ENCODE results near the gene RNF212.

RNF212 gene

DNA sequence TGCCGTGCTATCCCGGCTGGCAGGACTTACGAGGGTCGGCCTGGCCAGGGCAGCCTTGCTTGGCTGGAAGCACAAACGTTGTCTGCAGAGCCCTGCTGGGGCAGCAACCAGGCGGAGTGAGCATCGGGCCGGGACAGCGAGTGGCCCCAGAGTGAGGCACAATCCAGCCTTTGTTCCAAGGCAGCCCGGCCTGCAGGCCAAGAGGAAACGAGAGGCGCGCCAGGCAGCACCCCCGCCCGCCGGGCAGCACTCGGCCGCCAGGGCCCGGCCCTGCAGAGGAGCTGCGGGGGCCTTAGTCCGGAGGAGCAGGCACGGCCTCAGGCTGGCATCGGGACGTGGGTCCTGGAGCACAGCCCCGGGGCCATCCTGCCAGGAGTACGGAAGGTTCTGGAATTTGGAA, 77.9 kb downstream of the RNF212 start:
- TF ChIP-seq SPI1 (IDR thresholded peaks at IDR 0.05; ENCODE audit: borderline replicate concordance, low read depth), result no peak
- TF ChIP-seq, protein P1, sequence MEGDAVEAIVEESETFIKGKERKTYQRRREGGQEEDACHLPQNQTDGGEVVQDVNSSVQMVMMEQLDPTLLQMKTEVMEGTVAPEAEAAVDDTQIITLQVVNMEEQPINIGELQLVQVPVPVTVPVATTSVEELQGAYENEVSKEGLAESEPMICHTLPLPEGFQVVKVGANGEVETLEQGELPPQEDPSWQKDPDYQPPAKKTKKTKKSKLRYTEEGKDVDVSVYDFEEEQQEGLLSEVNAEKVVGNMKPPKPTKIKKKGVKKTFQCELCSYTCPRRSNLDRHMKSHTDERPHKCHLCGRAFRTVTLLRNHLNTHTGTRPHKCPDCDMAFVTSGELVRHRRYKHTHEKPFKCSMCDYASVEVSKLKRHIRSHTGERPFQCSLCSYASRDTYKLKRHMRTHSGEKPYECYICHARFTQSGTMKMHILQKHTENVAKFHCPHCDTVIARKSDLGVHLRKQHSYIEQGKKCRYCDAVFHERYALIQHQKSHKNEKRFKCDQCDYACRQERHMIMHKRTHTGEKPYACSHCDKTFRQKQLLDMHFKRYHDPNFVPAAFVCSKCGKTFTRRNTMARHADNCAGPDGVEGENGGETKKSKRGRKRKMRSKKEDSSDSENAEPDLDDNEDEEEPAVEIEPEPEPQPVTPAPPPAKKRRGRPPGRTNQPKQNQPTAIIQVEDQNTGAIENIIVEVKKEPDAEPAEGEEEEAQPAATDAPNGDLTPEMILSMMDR (IDR thresholded peaks at IDR 0.05; ENCODE audit: insufficient read depth, low read length), result no peak
- no peak for TF ChIP-seq POLR2AphosphoS5 (IDR thresholded peaks at IDR 0.05; ENCODE audit: low read depth)
- TF ChIP-seq GABPA (IDR thresholded peaks at IDR 0.05; ENCODE audit: low read depth), result no peak
- no peak overlapping the region for H3K27ac ChIP-seq (replicated peaks)
- no peak for DNase-seq (ENCODE audit: low read depth in 1 of 2, low spot score in 1 of 2)
- H3K4me3 ChIP-seq (replicated peaks; ENCODE audit: insufficient read depth, low read length), result no peak overlapping the region
- H3K27me3 ChIP-seq (ENCODE audit: insufficient read depth, poor library complexity, severe bottlenecking), result no peaks in the 10 kb centered on the region

DNA sequence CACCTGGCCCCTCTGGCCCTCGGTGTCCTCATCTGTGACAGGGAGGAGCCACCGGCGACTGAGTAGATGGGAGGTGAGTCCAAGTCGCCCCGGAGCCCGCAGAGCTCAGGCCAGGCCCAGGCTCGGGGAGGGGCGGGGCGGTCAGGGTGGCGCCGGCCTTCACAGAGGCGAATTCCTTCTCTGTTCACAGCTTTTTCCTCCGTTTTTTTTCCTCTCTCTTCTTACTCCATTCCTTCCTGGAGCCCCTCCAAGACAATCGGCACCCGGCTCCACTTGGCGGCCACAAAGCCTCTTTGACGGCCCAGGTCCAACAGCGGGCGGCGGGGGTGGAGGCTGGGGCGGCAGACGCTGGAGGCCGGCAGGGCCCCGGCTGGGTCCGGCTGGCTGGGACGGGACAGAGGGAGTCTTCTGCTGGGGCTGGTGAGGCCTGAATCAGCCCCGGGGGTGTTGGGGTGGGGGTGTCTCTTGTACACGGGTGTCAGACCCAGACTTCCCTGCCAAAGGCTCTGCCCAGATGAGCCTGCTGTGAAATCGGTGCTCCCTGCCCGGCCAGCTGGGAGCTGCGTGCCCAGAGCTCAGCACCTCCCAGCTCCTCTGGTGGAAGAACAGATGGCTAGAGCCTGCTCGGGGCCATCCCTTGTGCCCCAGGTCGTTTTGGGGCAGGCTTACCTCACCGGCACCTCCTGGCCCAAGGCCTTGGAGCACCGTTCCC, 79.4 kb downstream of the RNF212 start:
- H3K4me3 ChIP-seq (replicated peaks; ENCODE audit: insufficient read depth, low read length), result no peak overlapping the region
- H3K27me3 ChIP-seq (ENCODE audit: insufficient read depth, poor library complexity, severe bottlenecking), result no peaks in the 10 kb centered on the region
- no peak overlapping the region for H3K27ac ChIP-seq (replicated peaks)
- no peak for DNase-seq (ENCODE audit: low read depth in 1 of 2, low spot score in 1 of 2)
- no peak for TF ChIP-seq POLR2AphosphoS5 (IDR thresholded peaks at IDR 0.05; ENCODE audit: low read depth)
- TF ChIP-seq, protein P1 (IDR thresholded peaks at IDR 0.05; ENCODE audit: insufficient read depth, low read length), result no peak
- TF ChIP-seq, protein P2, sequence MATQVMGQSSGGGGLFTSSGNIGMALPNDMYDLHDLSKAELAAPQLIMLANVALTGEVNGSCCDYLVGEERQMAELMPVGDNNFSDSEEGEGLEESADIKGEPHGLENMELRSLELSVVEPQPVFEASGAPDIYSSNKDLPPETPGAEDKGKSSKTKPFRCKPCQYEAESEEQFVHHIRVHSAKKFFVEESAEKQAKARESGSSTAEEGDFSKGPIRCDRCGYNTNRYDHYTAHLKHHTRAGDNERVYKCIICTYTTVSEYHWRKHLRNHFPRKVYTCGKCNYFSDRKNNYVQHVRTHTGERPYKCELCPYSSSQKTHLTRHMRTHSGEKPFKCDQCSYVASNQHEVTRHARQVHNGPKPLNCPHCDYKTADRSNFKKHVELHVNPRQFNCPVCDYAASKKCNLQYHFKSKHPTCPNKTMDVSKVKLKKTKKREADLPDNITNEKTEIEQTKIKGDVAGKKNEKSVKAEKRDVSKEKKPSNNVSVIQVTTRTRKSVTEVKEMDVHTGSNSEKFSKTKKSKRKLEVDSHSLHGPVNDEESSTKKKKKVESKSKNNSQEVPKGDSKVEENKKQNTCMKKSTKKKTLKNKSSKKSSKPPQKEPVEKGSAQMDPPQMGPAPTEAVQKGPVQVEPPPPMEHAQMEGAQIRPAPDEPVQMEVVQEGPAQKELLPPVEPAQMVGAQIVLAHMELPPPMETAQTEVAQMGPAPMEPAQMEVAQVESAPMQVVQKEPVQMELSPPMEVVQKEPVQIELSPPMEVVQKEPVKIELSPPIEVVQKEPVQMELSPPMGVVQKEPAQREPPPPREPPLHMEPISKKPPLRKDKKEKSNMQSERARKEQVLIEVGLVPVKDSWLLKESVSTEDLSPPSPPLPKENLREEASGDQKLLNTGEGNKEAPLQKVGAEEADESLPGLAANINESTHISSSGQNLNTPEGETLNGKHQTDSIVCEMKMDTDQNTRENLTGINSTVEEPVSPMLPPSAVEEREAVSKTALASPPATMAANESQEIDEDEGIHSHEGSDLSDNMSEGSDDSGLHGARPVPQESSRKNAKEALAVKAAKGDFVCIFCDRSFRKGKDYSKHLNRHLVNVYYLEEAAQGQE (IDR thresholded peaks at IDR 0.05; ENCODE audit: insufficient replicate concordance, low read depth), result no peak
- TF ChIP-seq GABPA (IDR thresholded peaks at IDR 0.05; ENCODE audit: low read depth), result no peak
- no peak for TF ChIP-seq SPI1 (IDR thresholded peaks at IDR 0.05; ENCODE audit: borderline replicate concordance, low read depth)

DNA sequence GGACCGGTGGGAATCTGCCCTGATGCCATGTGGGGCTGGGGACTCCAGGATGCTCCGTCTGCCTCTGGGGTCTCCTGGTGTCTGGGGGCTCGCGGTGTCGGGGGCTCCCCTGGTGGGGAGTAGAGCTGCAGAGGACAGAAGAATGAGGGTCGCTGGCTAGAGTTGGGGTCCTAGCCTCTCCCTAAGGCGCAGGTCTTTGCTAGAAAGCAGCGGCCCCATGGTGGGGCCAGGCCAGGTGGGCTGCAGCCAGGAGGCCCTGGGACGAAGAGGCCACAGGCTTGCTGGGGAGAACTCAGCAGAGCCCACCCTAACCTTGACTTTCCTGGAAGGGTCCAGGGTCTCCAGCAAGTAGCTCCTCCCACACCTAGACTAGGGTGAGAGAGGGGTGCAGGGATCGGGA, 80.5 kb downstream of the RNF212 start:
- DNase-seq (ENCODE audit: low read depth in 1 of 2, low spot score in 1 of 2), result no peak
- TF ChIP-seq, protein P1 (IDR thresholded peaks at IDR 0.05; ENCODE audit: insufficient read depth, low read length), result no peak
- TF ChIP-seq, protein P2 (IDR thresholded peaks at IDR 0.05; ENCODE audit: insufficient replicate concordance, low read depth), result no peak
- TF ChIP-seq GABPA (IDR thresholded peaks at IDR 0.05; ENCODE audit: low read depth) (no peak), SPI1 (IDR thresholded peaks at IDR 0.05; ENCODE audit: borderline replicate concordance, low read depth) (no peak), POLR2AphosphoS5 (IDR thresholded peaks at IDR 0.05; ENCODE audit: low read depth) (no peak)
- Histone ChIP-seq H3K27ac (replicated peaks) (no peak overlapping the region), H3K27me3 (ENCODE audit: insufficient read depth, poor library complexity, severe bottlenecking) (no peaks in the 10 kb centered on the region), H3K4me3 (replicated peaks; ENCODE audit: insufficient read depth, low read length) (no peak overlapping the region)

All from HL-60 (cell line).